GM23338 (cell line): ENCODE measurements around the gene LRIG1. TPM values are rescaled to one million over a fixed set of nuclear protein-coding genes. Genes with fewer than 3 reads are reported as not detected.

Source experiments
- ATAC-seq: fragments of 200-7000 bp; cut with Tn5 transposase; 3 replicates; pipeline ENCODE4 v1.9.1; 2020
- DNase-seq: peaks from one replicate; pipeline ENCODE4 v3.0.0-alpha.2; 2015; ENCODE audit warnings: low spot score
- H2AFZ ChIP-seq: fragments of 200-600 bp; sonication (generic); 2 replicates; pipeline ENCODE4 v1.8.0; 2016; ENCODE audit warnings: antibody characterized with exemption, mild to moderate bottlenecking, moderate library complexity
- H3F3A ChIP-seq: fragments of 200-600 bp; sonication (generic); replicated peaks from 2 replicates; pipeline ENCODE4 v1.8.0; 2017; ENCODE audit warnings: antibody characterized with exemption, mixed run types, low read depth
- H3K27ac ChIP-seq: fragments of 200-600 bp; sonication (generic); 2 replicates; pipeline ENCODE4 v1.6.1; 2016; ENCODE audit warnings: low read depth
- H3K27me3 ChIP-seq: fragments of 200-600 bp; sonication (generic); 2 replicates; pipeline ENCODE4 v1.8.0; 2016; ENCODE audit warnings: mild to moderate bottlenecking, mixed run types, moderate library complexity; ENCODE audit not compliant: insufficient read depth
- H3K36me3 ChIP-seq: fragments of 200-600 bp; sonication (generic); 2 replicates; pipeline ENCODE4 v1.8.0; 2016; ENCODE audit warnings: mild to moderate bottlenecking; ENCODE audit not compliant: insufficient read depth
- H3K4me1 ChIP-seq: fragments of 200-600 bp; sonication (generic); 2 replicates; pipeline ENCODE4 v1.8.0; 2016; ENCODE audit warnings: mild to moderate bottlenecking, moderate library complexity; ENCODE audit not compliant: insufficient read depth
- H3K4me2 ChIP-seq: fragments of 200-600 bp; sonication (generic); 2 replicates; pipeline ENCODE4 v1.7.1; 2017; ENCODE audit warnings: mixed run types
- H3K4me3 ChIP-seq: fragments of 200-600 bp; sonication (generic); 2 replicates; pipeline ENCODE4 v1.6.1; 2016; ENCODE audit warnings: mixed run types
- H3K79me2 ChIP-seq: fragments of 200-600 bp; sonication (generic); replicated peaks from 2 replicates; pipeline ENCODE4 v1.8.0; 2017; ENCODE audit warnings: mild to moderate bottlenecking; ENCODE audit not compliant: insufficient read depth
- H3K9me2 ChIP-seq: fragments of 200-600 bp; sonication (generic); 2 replicates; pipeline ENCODE4 v1.8.0; 2017; ENCODE audit not compliant: insufficient read depth
- H4K20me1 ChIP-seq: fragments of 200-600 bp; sonication (generic); replicated peaks from 2 replicates; pipeline ENCODE4 v1.8.0; 2017; ENCODE audit warnings: mild to moderate bottlenecking; ENCODE audit not compliant: insufficient read depth
- H3K27ac Mint-ChIP-seq: 2 replicates; pipeline ENCODE4 v1.8.0; 2020; ENCODE audit warnings: inconsistent platforms, mild to moderate bottlenecking, moderate library complexity, mixed read lengths
- H3K27me3 Mint-ChIP-seq: 3 replicates; pipeline ENCODE4 v1.8.0; 2022; ENCODE audit warnings: low read depth, mild to moderate bottlenecking, moderate library complexity, mixed read lengths, inconsistent platforms; ENCODE audit not compliant: insufficient read depth, poor library complexity
- H3K36me3 Mint-ChIP-seq: 3 replicates; pipeline ENCODE4 v1.8.0; 2021; ENCODE audit warnings: low read depth, mild to moderate bottlenecking, inconsistent platforms, moderate library complexity, mixed read lengths
- H3K4me1 Mint-ChIP-seq: 3 replicates; pipeline ENCODE4 v1.8.0; 2020; ENCODE audit warnings: mild to moderate bottlenecking, inconsistent platforms, mixed read lengths
- H3K4me3 Mint-ChIP-seq: 3 replicates; pipeline ENCODE4 v1.8.0; 2021; ENCODE audit warnings: moderate library complexity, mild to moderate bottlenecking, inconsistent platforms, mixed read lengths
- H3K9me3 Mint-ChIP-seq: 3 replicates; pipeline ENCODE4 v1.8.0; 2020; ENCODE audit warnings: moderate library complexity, mild to moderate bottlenecking, inconsistent platforms, mixed read lengths
- CREB1 ChIP-seq: fragments of 250-450 bp; sonication (Bioruptor Pico); IDR thresholded peaks from 2 replicates; pipeline ENCODE4 v1.5.0; 2020; ENCODE audit warnings: low read depth, mild to moderate bottlenecking, moderate library complexity
- EZH2 ChIP-seq: fragments of 200-600 bp; sonication (generic); IDR thresholded peaks from one replicate; pipeline ENCODE4 v1.8.0; 2017; ENCODE audit warnings: antibody characterized with exemption, mild to moderate bottlenecking, low read depth; ENCODE audit not compliant: unreplicated experiment
- EZH2phosphoT487 ChIP-seq: fragments of 200-600 bp; sonication (generic); IDR thresholded peaks from one replicate; pipeline ENCODE4 v1.8.1; 2018; ENCODE audit warnings: antibody characterized with exemption; ENCODE audit not compliant: unreplicated experiment
- JUNB ChIP-seq: IDR thresholded peaks from one replicate; pipeline ENCODE4 v1.6.1; 2016; ENCODE audit warnings: antibody characterized with exemption; ENCODE audit not compliant: unreplicated experiment
- STAT1 ChIP-seq: IDR thresholded peaks from one replicate; pipeline ENCODE4 v1.6.1; 2016; ENCODE audit warnings: antibody characterized with exemption; ENCODE audit not compliant: unreplicated experiment
- ZNF331 ChIP-seq: fragments of 250-450 bp; sonication (Bioruptor Pico); IDR thresholded peaks from 2 replicates; pipeline ENCODE4 v1.5.0; 2020; ENCODE audit warnings: low read depth, mild to moderate bottlenecking, moderate library complexity
- ZNF462 ChIP-seq: fragments of 250-450 bp; sonication (Bioruptor Pico); IDR thresholded peaks from 2 replicates; pipeline ENCODE4 v1.5.0; 2020; ENCODE audit warnings: mild to moderate bottlenecking, moderate library complexity
- polyA plus RNA-seq: library from polyadenylated mRNA; unstranded; fragments of >200 nt; fragmentation: Nextera tagmentation; extraction: Ambion mirVana; gene quantifications from 2 replicates; pipeline ENCODE4 v1.2.1, GENCODE V29; 2016
- total RNA-seq: library from RNA; depleted of rRNA; stranded (reverse); fragments of >200 nt; shearing (Covaris generic); gene quantifications from 2 replicates; pipeline ENCODE4 v1.2.3, GENCODE V29; 2014
- TF ChIP-seq, protein P1 (sequence below): IDR thresholded peaks from one replicate; pipeline ENCODE4 v1.6.1; 2018; ENCODE audit warnings: antibody characterized with exemption; ENCODE audit not compliant: unreplicated experiment
- TF ChIP-seq, protein P2 (sequence below): IDR thresholded peaks from 2 replicates; pipeline ENCODE4 v1.6.1; 2016; ENCODE audit warnings: antibody characterized with exemption

Gene LRIG1
- total and polyA plus RNA-seq, 2 experiments from 2014 or later = 40.0 to 134 TPM

DNA sequence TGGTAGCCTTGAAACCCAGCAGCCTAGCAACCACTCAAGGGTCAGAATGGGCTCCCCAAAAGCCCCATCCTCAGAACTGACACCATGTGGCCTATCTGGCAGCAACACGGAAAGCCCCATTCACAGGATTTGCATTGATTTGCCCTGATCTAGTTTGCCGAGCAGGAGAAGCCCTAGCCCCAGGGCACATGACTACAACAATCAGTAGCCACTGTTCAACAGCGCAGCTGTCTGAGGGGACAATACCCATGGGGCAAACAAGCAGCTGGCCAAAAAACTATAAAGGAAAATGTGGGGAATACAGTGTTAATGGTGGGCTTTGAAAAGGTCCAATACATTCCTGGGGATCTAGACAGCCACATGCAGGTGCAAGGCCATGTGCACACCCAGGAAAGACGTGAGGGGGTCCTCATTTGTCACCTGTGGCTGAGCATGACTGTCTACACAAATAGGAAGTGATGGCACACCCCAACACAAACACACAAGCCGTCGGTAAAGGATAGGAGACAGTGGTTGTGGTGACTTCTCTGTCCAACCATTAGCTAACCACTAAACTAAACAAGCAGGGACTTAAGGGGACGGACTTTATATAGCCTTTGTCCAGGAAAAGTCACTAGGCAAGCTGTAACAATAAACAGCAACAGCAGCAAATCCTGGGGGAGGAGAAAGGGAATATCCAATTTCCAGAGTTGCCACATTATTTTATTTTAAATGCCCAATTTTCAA, 113.7 kb downstream of the LRIG1 start:
- Histone ChIP-seq H3K36me3 (peaks cover 42% of the 10 kb centered on the region), H3K4me3 (no peak overlapping the region), H3K27ac (no peak overlapping the region), H3K4me2 (no peak overlapping the region), H2AFZ (no peak overlapping the region), H3F3A (no peaks in the 10 kb centered on the region; the same call in 1 of the 2 replicates), H4K20me1 (peaks cover 8% of the 10 kb centered on the region), H3K79me2 (peaks cover 35% of the 10 kb centered on the region), H3K9me2 (no peaks in the 10 kb centered on the region), H3K4me1 (no peaks in the 10 kb centered on the region), H3K27me3 (no peaks in the 10 kb centered on the region)
- H3K27me3 Mint-ChIP-seq = peaks cover 17% of the 10 kb centered on the region
- H3K4me1 Mint-ChIP-seq = peaks cover 5% of the 10 kb centered on the region
- no peak overlapping the region for H3K4me3 Mint-ChIP-seq
- no peak for DNase-seq
- TF ChIP-seq, protein P1, sequence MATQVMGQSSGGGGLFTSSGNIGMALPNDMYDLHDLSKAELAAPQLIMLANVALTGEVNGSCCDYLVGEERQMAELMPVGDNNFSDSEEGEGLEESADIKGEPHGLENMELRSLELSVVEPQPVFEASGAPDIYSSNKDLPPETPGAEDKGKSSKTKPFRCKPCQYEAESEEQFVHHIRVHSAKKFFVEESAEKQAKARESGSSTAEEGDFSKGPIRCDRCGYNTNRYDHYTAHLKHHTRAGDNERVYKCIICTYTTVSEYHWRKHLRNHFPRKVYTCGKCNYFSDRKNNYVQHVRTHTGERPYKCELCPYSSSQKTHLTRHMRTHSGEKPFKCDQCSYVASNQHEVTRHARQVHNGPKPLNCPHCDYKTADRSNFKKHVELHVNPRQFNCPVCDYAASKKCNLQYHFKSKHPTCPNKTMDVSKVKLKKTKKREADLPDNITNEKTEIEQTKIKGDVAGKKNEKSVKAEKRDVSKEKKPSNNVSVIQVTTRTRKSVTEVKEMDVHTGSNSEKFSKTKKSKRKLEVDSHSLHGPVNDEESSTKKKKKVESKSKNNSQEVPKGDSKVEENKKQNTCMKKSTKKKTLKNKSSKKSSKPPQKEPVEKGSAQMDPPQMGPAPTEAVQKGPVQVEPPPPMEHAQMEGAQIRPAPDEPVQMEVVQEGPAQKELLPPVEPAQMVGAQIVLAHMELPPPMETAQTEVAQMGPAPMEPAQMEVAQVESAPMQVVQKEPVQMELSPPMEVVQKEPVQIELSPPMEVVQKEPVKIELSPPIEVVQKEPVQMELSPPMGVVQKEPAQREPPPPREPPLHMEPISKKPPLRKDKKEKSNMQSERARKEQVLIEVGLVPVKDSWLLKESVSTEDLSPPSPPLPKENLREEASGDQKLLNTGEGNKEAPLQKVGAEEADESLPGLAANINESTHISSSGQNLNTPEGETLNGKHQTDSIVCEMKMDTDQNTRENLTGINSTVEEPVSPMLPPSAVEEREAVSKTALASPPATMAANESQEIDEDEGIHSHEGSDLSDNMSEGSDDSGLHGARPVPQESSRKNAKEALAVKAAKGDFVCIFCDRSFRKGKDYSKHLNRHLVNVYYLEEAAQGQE = no peak
- TF ChIP-seq ZNF331 (CRISPR knock-in tag) (no peak), EZH2phosphoT487 (no peak), JUNB (no peak), ZNF462 (CRISPR knock-in tag) (no peak), STAT1 (no peak), EZH2 (no peak), CREB1 (no peak)
- TF ChIP-seq, protein P2, sequence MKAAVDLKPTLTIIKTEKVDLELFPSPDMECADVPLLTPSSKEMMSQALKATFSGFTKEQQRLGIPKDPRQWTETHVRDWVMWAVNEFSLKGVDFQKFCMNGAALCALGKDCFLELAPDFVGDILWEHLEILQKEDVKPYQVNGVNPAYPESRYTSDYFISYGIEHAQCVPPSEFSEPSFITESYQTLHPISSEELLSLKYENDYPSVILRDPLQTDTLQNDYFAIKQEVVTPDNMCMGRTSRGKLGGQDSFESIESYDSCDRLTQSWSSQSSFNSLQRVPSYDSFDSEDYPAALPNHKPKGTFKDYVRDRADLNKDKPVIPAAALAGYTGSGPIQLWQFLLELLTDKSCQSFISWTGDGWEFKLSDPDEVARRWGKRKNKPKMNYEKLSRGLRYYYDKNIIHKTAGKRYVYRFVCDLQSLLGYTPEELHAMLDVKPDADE = no peak
- no peaks in the 10 kb centered on the region for H3K9me3 Mint-ChIP-seq
- ATAC-seq = no peak
- peaks cover 69% of the 10 kb centered on the region for H3K36me3 Mint-ChIP-seq
- H3K27ac Mint-ChIP-seq = no peak overlapping the region
